Subcutaneous abdominal adipose tissue (tissue), 5 donors: ENCODE data around the gene ABLIM1.

ENCODE experiments used
- H3K27ac ChIP-seq: one replicate; pipeline ENCODE4 v1.7.0; 2013; ENCODE audit warnings: low read depth, mild to moderate bottlenecking, inconsistent platforms, low read length, moderate library complexity
- H3K27me3 ChIP-seq, 5 donors: one replicate each; pipeline ENCODE4 v1.7.0; 2013; ENCODE audit warnings: low read length in 5 of 5, inconsistent platforms in 1 of 5; ENCODE audit not compliant: control insufficient read depth in 5 of 5, insufficient read depth in 4 of 5
- H3K36me3 ChIP-seq, 5 donors: one replicate each; pipeline ENCODE4 v1.7.0; 2013; ENCODE audit warnings: low read length in 5 of 5; ENCODE audit not compliant: control insufficient read depth in 5 of 5, insufficient read depth in 5 of 5
- H3K4me1 ChIP-seq, 5 donors: one replicate each; pipeline ENCODE4 v1.7.0; 2013; ENCODE audit warnings: low read length in 5 of 5, mild to moderate bottlenecking in 3 of 5, moderate library complexity in 1 of 5; ENCODE audit not compliant: control insufficient read depth in 5 of 5, insufficient read depth in 5 of 5
- H3K4me3 ChIP-seq, 5 donors: one replicate each; pipeline ENCODE4 v1.7.0; 2013; ENCODE audit warnings: low read length in 5 of 5, low read depth in 1 of 5
- H3K9ac ChIP-seq, 5 donors: one replicate each; pipeline ENCODE4 v1.7.0; 2013; ENCODE audit warnings: low read length in 5 of 5, mild to moderate bottlenecking in 4 of 5, moderate library complexity in 3 of 5
- H3K9me3 ChIP-seq, 5 donors: one replicate each; pipeline ENCODE4 v1.7.0; 2013; ENCODE audit warnings: low read length in 5 of 5; ENCODE audit not compliant: control insufficient read depth in 5 of 5
- donor health status: healthy.
- donor health status: healthy.
- donor health status: healthy.
- donor health status: healthy.
- donor health status: healthy.

The ABLIM1 gene

GRCh38 chr10:114613237-114613979 is 44.7 kb downstream of the ABLIM1 start:
- Histone ChIP-seq H3K36me3 (peaks cover 0 to under 1% (median 0%) of the 10 kb centered on the region in 5 donors), H3K4me1 (peaks cover 0 to 55% (median 15%) of the 10 kb centered on the region in 5 donors), H3K4me3 (peak overlapping the region in 1 of 5 donors; percentile 29), H3K9ac (peak overlapping the region in 1 of 5 donors; percentile 51), H3K27me3 (no peaks in the 10 kb centered on the region), H3K9me3 (no peaks in the 10 kb centered on the region), H3K27ac (peak overlapping the region; percentile 49)

- Histone ChIP-seq H3K27ac (peak overlapping the region; percentile 49), H3K4me1 (peaks cover 0 to 59% (median 14%) of the 10 kb centered on the region in 5 donors), H3K4me3 (no peak overlapping the region), H3K27me3 (no peaks in the 10 kb centered on the region), H3K9ac (peak overlapping the region in 1 of 5 donors; percentile 5), H3K36me3 (no peaks in the 10 kb centered on the region), H3K9me3 (no peaks in the 10 kb centered on the region)
Observed at GRCh38 chr10:114611617-114612016, 46.5 kb downstream of the ABLIM1 start.

GRCh38 chr10:114609518-114610426 is 48.3 kb downstream of the ABLIM1 start:
- Histone ChIP-seq H3K4me1 (peaks cover 0 to 66% (median 30%) of the 10 kb centered on the region in 5 donors), H3K36me3 (no peaks in the 10 kb centered on the region), H3K9me3 (no peaks in the 10 kb centered on the region), H3K27me3 (no peaks in the 10 kb centered on the region), H3K27ac (peak overlapping the region; percentile 66), H3K4me3 (no peak overlapping the region), H3K9ac (no peak overlapping the region)

GRCh38 chr10:114607358-114607998 is 50.6 kb downstream of the ABLIM1 start:
- H3K9me3 ChIP-seq = no peaks in the 10 kb centered on the region
- H3K27ac ChIP-seq = no peak overlapping the region
- H3K4me3 ChIP-seq = no peak overlapping the region
- H3K9ac ChIP-seq = no peak overlapping the region
- peaks cover 0 to 56% (median 28%) of the 10 kb centered on the region in 5 donors for H3K4me1 ChIP-seq
- H3K36me3 ChIP-seq = no peaks in the 10 kb centered on the region
- H3K27me3 ChIP-seq = no peaks in the 10 kb centered on the region

GRCh38 chr10:114605155-114605797 is 52.8 kb downstream of the ABLIM1 start:
- Histone ChIP-seq H3K9me3 (no peaks in the 10 kb centered on the region), H3K36me3 (peaks cover 0 to 14% (median 3%) of the 10 kb centered on the region in 5 donors), H3K27me3 (no peaks in the 10 kb centered on the region), H3K4me3 (no peak overlapping the region), H3K4me1 (peaks cover 0 to 42% (median 23%) of the 10 kb centered on the region in 5 donors), H3K27ac (peak overlapping the region; percentile 66), H3K9ac (peak overlapping the region in 1 of 5 donors; percentile 63)

- Histone ChIP-seq H3K36me3 (peaks cover 0 to 18% (median 5%) of the 10 kb centered on the region in 5 donors), H3K4me3 (no peak overlapping the region), H3K4me1 (peaks cover 0 to 38% (median 23%) of the 10 kb centered on the region in 5 donors), H3K9me3 (no peaks in the 10 kb centered on the region), H3K9ac (peak overlapping the region in 2 of 5 donors; percentile 25 to 63), H3K27me3 (no peaks in the 10 kb centered on the region), H3K27ac (peak overlapping the region; percentile 66)
Observed at GRCh38 chr10:114604357-114605130, 53.5 kb downstream of the ABLIM1 start.

DNA sequence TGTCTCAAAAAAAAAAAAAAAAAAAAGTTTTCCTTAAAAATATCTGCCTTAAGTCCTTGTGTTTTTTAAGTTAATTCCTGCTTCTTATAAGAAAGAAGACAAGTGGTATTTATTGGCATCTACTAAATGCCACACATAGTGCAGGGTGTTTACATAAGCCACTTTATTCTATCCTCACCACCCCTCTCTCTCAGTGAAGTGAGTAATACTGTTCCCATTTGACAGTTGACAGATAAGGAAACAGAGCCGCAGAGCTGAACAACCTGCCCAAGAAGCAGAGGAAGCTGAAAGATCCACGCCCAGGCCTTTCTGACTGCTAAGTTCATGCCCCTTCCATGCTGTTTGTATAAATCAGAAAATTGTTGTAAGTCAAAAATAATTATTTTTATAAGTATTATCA is 54.1 kb downstream of the ABLIM1 start:
- Histone ChIP-seq H3K27ac (peak overlapping the region; percentile 66), H3K4me1 (peaks cover 0 to 33% (median 23%) of the 10 kb centered on the region in 5 donors), H3K27me3 (no peaks in the 10 kb centered on the region), H3K4me3 (no peak overlapping the region), H3K36me3 (peaks cover 0 to 18% (median 5%) of the 10 kb centered on the region in 5 donors), H3K9ac (peak overlapping the region in 1 of 5 donors; percentile 25), H3K9me3 (no peaks in the 10 kb centered on the region)

GRCh38 chr10:114603303-114603702 is 54.8 kb downstream of the ABLIM1 start:
- no peaks in the 10 kb centered on the region for H3K27me3 ChIP-seq
- H3K36me3 ChIP-seq = peaks cover 0 to 18% (median 5%) of the 10 kb centered on the region in 5 donors
- H3K27ac ChIP-seq = no peak overlapping the region
- H3K4me3 ChIP-seq = no peak overlapping the region
- no peak overlapping the region for H3K9ac ChIP-seq
- no peaks in the 10 kb centered on the region for H3K9me3 ChIP-seq
- peaks cover 0 to 32% (median 23%) of the 10 kb centered on the region in 5 donors for H3K4me1 ChIP-seq

DNA sequence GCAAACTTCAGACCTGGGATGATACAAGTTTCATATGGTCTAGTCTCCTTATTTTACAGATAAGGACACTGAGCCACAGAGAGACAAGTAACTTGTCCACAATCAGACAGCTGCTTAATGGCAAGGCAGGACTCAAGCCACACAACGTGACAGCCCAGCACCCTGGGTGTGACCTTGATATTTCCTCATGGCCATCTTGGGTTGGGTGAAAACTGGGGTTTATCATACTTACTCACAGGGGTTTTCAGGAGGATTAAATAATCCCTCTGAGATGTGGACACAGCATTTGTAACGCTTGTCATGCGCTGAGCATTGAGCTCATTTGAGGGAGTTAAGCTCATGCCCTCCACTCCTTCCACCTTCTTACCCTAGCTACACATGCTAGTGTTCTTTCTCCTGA is 58.0 kb downstream of the ABLIM1 start:
- peaks cover 0 to 24% (median 7%) of the 10 kb centered on the region in 5 donors for H3K36me3 ChIP-seq
- no peak overlapping the region for H3K27ac ChIP-seq
- H3K9ac ChIP-seq = no peak overlapping the region

More for the DNA sequence above, 58.0 kb downstream of the ABLIM1 start:
- H3K4me1 ChIP-seq = peaks cover 0 to 13% (median 12%) of the 10 kb centered on the region in 5 donors
- no peak overlapping the region for H3K4me3 ChIP-seq
- H3K27me3 ChIP-seq = no peaks in the 10 kb centered on the region
- no peaks in the 10 kb centered on the region for H3K9me3 ChIP-seq
